GM18526 (cell line): ENCODE data around the gene NIM1K.

Experiments used
- POLR2A ChIP-seq: IDR thresholded peaks from 3 replicates; pipeline ENCODE4 v1.6.1; 2011; ENCODE audit not compliant: insufficient read length; ENCODE audit errors: extremely low read depth

Gene NIM1K

DNA sequence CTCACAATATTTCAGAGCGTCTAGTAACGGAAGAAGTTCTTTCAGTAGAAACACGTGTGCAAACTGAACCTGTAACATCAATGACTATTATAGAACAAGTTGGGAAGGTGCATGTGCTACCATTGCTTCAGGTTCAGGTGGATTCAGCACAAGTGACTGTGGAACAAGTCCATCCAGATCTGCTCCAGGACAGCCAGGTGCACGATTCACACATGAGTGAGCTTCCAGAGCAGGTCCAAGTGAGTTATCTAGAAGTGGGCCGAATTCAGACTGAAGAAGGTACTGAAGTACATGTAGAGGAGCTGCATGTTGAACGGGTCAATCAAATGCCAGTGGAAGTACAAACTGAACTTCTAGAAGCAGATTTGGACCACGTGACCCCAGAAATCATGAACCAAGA lies 17.4 kb upstream of the NIM1K start:
- TF ChIP-seq POLR2A: no peak

DNA sequence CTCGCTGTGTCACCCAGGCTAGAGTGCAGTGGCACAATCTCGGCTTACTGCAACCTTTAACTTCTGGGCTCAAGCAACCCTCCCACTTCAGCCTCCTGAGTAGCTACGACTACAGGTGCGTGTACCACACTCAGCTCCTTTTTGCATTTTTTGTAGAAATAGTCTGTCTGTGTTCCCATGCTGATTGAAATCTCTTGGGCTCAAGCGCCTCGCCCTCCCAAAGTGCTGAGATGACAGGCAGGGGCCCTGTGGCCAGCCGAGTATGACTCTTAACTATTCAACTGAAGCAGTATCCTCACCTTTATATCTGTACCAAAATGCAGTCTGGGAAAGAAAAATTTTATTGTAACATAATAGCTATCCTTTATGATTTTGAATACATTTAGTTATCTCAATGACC lies 12.2 kb upstream of the NIM1K start:
- TF ChIP-seq POLR2A: no peak

DNA sequence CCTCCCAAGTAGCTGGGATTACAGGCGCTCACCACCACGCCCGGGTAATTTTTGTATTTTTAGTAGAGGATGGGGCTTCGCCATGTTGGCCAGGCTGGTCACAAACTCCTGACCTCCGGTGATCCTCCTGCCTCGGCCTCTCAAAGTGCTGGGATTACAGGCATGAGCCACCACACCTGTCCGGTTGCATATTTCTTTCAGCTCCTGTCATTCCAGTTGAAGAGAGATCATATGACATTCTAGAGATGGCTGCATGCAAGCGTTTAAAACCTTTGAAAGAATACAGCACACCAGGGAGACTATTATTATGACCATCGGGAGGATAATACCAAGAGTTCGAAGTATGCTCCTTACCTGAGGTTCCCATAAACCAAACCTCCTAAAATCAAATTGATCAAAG lies 9.6 kb upstream of the NIM1K start:
- TF ChIP-seq POLR2A: no peak

DNA sequence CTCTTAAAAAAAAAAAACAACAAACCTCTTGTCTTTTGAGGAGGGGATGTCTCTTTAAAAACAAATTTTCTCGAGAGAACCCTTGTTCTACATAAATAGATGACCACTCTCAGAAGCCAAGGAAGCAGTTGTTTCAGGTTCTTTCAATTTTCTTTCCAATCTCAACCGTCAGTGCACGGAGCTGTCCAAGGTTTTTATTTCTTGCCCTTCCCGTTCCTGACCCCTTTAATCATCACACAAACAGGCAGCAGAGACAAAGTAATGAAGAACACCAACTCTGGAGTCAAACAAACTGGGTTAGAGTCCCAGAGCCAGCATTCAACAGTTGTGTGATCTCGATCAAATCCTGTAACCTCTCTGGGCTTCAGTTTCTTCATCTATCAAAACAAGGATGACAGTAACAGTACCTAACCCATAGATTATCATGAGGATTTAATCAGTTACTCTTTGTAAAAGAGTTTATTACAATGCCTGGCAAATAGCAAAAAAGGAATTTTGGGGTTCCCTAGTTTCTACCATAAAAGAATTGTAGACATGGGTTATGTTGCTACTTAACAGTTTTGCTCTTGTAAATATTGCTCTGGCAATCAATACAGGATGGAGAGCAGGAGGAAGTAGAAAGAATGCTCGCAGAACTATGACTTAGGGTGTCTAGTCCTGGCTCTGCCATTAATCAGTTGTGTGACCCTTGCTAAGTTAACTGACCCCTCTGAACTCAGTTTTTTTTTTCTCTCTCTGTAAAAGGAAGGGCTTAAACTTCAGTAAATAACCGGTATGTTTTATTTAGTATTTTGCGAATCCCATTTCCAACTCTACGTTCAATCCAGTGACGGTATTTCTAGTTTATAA lies 1.0 kb upstream of the NIM1K start:
- no peak for TF ChIP-seq POLR2A

DNA sequence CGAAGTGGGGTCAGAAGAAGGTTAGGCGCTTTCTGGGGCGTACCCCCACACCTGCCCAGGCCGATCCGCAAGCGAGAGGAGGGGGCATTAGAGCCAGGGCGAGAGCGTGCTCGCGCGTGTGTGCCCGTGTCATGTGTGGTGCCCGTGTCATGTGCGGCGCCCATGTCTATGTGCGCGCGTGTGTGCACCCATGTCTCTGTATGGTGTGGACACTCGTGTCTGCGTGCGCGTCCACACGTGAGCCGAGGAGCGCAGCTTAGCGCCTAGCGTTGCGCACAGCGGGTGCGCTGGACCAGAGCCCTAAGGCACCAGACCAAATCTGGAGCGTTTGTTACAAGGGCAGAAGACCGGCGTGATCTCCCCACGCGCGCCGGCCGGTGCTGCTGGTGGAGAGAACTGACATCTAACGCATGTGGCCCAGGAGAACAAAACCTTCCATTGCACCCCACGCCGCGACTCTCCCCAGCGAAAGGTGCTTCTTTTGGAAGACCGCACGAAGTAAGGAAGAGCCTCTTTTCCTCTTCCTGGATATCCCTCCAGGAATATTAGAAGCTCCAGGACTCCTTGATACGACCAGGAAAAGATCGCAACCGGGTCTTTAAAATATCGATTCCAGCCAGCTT lies 644 bp downstream of the NIM1K start:
- no peak for TF ChIP-seq POLR2A

DNA sequence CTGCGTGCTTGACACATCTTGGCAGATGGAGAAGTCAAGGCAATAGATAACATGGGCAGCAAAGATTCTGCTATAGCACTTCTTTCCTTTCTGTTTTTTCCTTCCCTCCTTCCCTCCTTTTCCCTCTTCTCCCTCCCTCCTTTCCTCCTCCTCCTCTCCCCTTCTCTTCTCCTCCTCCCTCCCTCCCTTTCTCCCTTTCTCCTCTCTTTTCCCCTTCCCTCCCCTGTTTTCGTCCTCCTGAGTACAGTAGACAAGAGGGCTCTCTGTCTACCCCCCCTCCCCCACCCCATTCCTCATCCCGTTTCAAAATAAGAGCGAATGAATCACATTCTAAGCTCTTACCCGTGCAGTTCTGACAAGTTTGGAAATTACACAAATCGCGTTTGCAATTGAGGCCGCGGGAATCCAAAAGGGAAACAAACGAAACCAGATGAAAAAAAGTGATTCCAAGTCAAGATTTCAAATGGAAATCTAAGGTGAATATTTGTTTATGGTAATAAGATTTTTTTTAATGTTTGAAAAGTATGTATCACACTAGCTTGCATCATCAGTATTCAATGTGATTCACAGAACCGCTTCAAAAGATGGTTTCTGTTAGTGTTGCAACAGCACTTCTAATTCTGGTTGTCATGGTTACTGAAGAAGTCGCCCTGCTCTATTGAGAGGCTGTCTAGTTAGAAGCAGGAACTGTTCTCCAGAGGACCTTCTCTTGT lies 1.3 kb downstream of the NIM1K start:
- TF ChIP-seq POLR2A: no peak

DNA sequence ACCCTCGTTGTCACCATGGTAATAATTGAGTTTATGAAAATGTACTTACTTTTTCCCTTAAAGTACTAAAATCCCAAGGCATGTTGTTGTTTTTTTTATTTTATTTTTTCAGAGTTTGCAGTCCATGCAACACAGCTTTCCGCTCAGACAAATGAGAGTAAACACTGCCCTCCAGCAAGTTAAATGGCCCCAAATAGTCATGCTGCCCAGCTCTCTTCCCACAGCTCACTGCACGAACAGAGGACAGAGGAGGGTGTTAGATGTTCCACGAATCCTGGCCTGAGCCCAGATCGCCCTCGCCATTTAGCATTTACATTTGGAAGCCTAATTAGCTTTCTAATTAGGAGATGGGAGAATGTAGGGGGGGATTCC lies 1.9 kb downstream of the NIM1K start:
- TF ChIP-seq POLR2A: no peak

DNA sequence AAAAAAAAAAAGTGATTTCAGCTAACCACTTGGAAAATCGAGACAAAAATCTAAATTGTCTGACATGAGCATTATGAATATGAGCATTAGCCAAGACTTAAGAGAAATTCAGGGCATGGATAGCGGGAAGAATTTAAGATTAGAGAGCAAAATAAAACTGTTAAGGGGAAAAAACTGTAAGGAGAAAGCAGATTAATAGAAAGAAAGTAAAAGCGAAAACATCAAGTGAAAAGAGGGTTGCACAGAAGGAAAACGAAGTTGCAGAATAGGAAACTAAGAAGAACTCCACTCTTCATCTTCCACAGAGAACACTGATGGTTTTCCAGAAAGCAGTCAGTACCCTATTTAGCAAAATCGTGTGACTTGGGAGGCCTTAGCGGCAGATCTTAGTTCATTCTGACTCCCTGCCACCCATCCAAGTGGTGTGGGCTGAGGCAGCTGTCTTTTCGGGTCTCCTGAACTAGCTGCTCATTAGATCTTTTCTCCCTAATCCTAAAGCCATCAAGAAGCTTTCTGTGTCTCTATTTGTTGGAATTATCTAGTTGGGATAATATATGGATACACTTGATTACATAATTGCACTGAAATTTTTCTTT lies 3.7 kb downstream of the NIM1K start:
- no peak for TF ChIP-seq POLR2A

DNA sequence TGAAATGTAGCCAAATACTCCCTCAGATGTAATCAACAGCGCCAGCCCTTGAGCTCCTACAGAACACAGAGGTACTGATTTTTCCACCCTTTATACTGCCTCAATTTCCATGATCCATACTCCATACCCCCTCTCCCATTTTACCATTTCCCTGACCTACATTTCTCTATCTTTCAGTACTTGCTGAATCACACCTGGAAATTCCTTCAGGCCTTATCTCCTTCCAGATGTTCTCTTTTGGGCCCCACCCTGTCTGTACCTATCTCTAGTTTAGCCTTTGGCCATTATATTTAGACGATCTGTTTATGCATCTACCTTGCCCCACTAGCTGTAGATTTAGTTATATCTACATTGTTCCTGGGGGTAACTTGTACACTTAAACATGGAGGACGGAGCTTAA lies 5.5 kb downstream of the NIM1K start:
- no peak for TF ChIP-seq POLR2A

DNA sequence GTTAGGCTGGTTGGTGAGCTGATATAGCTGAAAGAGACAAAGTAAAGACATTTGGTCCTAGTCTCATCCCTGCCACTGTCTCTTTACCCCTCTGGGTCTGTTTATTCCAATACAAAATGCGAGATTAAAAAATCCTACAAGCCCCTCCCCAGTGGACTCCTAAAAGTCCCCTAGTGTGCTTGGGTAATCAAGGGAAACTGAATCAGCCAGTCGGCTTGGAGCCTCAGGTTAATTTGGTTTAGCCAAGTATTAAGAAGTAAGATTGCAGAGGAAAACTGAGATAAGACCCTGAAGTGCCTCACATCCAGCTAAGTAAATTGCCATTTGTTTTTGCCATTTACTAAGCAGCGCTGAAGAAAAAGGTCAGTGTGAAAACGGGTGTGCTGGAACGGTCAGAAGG lies 10.4 kb downstream of the NIM1K start:
- no peak for TF ChIP-seq POLR2A

DNA sequence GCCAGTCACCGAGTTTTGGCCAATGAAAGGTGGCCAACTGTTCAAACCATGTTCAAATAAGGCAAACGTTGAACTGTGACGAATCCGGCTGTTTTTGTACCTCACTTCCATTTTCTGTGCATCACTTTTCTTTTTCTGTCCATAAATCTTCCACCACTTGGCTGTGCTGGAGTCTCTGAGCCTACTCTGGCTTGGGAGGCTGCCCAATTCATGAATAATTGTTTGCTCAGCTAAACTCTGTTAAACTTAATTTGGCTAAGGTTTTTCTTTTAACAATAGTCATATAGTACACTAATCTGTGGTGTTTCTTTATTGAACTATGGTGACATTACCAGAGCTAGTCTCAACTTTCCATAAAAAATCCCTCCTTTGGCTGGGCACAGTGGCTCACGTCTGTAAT lies 11.3 kb downstream of the NIM1K start:
- TF ChIP-seq POLR2A: no peak

DNA sequence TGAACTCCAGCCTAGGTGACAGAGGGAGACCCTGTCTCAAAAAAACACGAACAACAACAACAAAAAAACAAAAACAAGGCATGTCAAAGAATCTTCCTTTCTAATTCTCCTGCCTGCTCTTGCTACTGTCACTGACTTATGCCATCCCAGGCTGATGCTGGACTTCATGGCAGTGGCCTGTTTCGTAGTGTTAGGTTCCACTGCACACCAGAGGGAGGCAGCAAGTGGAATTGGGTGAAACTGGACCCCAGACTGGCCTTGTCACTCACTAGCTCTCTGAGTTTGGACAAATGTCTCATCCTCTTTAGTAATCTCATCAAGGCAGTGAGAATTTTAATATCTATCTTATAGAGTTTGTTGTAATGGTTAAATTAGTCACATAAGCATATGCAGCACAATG lies 12.9 kb downstream of the NIM1K start:
- no peak for TF ChIP-seq POLR2A

DNA sequence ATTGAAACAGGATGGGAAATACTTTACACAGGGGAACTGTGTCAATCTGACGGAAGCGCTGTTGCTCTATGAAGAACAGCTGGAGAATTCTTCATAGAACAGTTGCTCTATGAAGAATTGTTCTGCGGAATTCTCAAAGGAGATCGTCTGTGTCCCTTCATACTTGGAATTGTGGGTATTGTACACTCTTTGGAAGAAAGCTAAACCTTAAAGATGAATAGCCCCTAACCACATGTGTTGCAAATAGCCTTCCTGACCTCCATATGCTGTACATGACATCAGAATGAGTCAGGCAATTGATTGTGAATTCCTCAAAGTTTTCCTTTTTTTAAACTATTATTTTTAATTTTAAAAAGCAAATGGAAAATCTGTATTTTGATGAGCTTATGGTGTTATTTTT lies 15.6 kb downstream of the NIM1K start:
- no peak for TF ChIP-seq POLR2A

DNA sequence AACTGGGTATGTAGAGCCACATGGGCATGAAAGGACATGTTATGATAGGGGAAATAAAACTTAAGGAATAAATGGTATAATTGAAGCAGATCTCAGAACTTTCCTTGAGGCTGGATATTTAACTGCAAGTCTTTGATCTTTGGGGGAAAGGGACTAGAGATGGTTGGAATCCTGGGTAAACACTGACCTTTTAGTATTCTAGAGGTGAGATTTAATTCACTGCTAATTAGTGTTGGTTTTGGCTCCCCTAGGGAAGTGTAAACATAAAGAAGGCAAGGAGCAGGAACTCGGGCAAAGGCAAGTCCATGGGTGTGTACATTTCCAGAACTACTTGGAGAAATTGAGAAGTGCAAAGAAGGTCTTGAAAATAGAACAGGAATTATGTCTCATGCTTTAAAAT lies 16.6 kb downstream of the NIM1K start:
- no peak for TF ChIP-seq POLR2A

DNA sequence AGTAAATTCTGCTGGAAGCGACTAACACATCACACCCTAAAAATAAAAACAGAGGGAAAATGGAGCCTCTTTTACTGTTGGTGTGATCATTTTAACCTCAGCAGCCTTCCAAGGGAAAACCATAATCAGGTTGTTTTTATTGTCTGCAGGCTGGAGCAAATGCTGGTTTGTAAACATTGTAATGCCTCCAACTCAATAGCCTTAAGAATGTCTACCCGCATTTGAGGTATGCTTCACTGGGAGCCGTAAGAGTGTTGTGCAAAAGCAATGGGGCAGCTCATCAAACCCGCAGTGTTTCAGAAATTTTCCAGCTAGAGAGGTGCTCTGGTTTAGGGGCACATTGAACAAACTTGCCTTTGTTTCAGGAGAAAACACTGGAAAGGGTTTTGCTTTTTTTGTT lies 17.0 kb downstream of the NIM1K start:
- no peak for TF ChIP-seq POLR2A

DNA sequence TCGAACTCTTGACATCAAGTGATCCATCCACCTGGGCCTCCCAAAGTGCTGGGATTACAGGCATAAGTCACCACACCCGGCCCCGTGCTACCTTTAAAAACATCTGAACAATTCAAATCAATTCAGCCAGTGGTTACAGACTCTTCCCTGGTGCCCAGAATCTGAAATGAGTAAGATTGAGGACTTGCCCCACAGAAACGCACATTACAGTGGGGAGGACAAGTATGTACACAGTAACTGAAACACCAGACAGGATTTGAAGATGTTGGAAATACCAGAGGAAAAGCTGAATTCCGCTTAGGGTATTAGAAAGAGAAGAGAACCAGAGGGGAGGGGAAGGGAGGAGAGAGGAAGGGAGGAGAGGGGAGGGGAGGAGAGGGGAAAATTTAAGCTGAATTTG lies 17.8 kb downstream of the NIM1K start:
- no peak for TF ChIP-seq POLR2A
